Measurements from ENCODE around the gene COX4I1.

GRCh38 chr16:85770741-85771140 lies 28.8 kb upstream of the COX4I1 start:
- no peak for TF ChIP-seq EZH2 (IDR thresholded peaks at IDR 0.05)
- no peak for TF ChIP-seq CTCF (IDR thresholded peaks at IDR 0.05)
- TF ChIP-seq EZH2phosphoT487 (IDR thresholded peaks at IDR 0.05): no peak
